NCI-H1092 treated with DMSO at 0.1 percent for 48 hours (cell line): ENCODE data around the gene USP6NL.

Experiments used
- DNase-seq: peaks from one replicate; lab custom pipeline; 2025; lab: John Stamatoyannopoulos, UW

USP6NL gene

DNA sequence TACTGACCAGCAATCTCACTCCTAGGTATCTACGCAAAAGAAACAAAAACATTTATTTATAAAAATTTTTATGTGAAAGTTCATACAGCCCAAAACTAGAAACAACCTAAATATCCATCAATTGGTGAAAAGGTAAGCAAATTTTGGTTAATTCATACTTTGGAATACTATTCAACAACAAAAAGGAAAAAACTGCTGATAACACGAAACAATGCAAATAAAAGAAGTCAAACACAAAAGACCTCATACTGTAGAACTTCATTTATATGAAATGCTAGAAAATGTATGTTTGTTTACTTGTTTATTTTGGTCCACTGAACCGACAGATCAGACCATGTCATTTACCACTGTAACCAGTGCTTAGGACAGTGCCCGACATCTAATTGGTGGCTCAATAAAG is 60.3 kb downstream of the USP6NL start:
- DNase-seq = no peak

DNA sequence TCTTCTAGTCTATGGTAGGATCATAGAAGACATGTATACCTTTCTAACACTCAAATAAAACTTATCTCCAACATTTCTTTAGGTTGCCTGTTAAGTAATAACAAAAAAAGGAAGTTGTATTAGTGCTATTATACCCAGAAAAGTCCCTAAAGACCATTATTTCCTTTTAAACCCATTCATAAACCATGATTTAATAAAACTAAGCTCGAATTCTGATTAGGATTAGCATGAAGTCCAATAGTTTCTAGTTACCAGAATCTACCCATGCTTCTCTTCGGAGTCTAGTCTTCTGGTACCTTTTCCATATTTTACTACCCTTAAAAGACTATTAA is 62.7 kb downstream of the USP6NL start:
- no peak for DNase-seq

DNA sequence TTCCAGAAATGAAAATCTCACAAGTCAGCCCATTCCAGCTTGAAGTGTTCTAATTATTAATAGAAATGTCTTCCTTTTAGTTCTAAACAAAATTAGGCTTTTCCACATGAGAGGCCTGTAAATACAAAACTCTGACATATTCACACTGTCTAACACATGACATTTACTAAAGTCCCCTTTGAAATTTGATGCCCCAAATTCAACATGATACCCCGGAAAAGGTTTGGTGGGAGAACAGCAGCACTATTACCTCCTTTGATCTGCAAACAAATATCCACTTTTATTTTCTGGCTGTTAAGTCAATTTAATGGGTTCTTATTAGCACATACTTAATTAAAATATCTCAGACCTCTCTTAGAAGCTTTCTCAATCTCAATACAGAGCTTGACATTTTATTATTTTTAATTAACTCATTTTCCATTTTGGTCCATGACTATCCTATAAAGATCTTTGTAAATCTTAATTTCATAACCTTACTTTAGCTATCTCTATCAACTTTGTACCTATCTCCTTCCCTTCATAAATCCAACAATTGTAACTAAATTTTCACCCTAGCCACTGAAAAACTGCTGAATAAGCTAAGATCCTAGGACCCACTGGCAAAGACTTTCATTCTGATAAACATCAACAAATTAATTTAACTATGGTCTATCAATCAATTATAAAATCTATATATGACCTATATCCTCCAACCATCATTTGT is 63.2 kb downstream of the USP6NL start:
- no peak for DNase-seq

DNA sequence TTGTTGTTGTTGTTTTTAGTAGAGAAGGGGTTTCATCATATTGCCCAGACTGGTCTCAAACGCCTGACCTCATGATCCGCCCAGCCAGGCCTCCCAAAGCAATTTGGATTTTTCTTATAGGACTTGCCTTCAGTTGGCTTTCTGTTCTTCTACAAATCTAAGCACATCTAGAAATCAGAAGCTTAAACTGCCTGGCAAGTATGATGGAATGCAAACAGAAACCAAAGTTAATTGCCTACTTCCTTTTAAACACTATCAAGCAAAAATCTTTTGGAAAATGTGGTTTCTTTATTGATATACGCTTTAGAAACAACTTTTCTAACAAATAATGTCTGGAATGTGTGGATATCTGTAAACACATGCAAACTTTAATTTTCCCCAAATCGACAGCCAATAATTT is 64.9 kb downstream of the USP6NL start:
- DNase-seq = no peak

DNA sequence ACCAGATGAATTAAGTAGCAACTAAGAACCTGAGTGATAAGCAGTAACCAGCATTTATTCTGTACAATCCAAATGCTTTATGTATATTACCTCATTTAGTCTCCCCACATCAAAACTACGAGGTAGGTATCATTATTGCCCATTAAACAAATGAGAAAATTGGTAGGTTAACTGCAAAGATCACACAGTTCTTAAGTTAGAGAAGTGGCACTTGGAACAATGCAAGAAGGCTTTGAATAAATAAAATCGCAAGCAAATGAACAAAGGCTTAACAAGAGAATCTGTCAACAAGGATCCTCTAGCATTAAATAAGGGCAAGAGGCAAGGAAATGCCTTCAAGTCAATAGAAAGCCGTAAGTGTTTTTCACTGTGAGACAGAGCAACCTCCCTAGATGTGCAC is 70.2 kb downstream of the USP6NL start:
- DNase-seq = no peak

DNA sequence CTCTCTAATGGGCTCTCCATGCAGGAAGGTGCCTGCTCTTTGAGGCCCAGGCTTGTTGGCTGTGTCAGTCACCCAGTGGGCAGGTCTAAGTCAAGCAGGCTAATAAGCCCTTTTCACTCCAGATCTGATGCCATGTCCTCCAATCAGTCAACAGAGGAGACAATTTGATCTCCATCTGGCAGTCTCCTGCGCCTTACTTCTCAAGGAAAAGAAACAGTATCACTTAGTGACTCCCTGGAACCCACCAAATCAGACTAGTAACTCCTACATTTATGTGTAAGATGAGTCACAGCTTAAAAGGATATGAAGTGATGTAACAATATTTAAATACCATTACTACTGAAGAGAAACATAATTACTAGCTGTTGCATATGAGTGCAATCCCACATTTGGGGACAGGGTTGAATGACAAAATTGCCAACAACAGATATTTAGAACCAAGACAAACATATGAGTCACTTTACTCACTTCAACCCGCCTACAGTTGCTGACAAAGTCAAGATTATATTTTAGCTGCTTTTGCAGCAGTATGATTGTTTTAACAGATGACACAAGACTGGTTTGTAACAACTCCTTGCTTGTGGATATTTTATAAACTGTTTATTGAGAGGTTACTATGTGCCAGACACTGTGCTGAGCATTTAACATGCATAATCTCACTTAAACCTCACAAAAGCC is 72.1 kb downstream of the USP6NL start:
- no peak for DNase-seq

DNA sequence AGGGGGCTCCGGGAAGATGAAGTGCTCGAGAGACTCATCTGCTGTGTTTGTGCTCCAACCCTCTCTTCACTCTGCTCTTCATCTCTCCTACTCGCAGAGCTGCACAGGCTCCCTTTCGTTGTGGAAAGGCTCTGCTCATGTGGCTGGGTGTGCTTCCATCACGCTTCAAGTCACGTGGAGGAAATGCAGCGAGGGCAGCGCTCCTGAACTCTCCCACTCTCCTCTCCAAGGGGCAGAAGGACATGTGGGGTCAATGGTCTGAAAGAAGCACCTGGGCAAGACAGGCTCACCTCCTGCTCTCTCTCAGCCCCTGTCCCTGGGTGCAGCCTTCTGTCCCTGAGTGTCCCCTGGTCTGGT is 72.6 kb downstream of the USP6NL start:
- no peak for DNase-seq

DNA sequence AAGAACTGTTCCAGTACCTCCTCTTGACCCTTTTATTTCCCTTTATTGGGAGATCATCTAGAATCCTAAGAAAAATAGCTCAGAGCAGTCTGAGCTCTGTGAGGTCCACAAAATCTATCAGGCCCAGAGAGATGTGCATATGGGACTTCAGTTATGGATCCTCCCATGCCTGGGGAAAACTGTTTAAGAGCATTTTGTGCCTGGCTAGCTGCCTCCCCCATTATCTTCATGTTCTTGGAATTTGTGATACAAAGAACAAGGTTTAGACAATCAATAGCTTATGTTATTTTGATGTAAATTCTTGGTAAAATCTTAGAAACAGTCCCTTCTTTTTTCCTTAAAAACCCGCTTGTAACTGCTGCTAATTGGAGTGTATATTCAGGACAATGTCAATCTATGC is 75.2 kb downstream of the USP6NL start:
- no peak for DNase-seq

DNA sequence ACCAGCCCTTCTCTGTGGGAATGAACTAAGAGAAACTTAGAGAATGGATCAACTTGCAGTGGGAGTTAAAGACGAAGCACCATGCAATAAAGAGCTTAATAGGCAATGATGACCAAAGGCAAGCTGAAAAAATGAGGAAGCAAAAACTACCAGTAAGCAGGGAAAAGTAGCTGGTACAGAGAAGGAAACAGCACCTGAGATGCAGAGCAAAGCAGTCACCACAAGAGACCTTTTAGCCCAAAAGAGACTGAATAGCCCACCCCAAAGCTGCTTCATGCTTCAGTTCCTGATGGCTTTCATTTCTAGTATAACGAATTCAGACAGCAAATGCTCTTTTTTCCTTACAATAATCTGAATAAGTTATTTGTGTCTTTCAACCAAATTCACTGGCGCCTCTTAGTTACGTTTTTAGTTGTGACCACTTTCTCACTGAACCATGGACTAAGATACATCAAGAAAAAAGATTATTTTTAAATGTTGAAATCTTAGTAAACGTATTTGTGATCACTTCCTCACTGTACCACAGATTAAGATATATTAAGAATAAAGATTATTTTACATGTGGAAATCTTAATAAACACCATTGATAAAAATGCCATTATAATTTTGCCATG is 76.0 kb downstream of the USP6NL start:
- DNase-seq = no peak

DNA sequence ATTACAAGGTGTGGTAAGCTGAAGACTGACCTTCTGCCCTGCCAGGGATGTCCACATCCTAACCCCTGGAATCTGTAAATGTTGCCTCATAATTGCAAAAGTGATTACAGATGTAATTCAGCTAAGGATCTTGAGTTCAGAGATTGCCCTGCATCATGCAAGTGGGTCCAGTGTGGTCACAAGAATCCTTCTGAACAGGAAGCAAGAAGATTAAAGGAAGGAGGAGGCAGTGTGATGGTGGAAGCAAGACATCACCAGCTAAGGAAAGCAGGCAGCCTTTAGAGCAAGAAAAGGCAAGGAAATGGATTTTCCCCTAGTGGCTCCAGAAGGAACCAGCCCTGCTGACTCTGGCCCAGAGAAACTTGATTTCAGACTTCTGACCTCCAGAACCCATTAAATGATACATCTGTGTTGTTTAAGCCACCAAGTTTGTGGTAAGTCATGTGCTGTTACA is 78.1 kb downstream of the USP6NL start:
- no peak for DNase-seq

DNA sequence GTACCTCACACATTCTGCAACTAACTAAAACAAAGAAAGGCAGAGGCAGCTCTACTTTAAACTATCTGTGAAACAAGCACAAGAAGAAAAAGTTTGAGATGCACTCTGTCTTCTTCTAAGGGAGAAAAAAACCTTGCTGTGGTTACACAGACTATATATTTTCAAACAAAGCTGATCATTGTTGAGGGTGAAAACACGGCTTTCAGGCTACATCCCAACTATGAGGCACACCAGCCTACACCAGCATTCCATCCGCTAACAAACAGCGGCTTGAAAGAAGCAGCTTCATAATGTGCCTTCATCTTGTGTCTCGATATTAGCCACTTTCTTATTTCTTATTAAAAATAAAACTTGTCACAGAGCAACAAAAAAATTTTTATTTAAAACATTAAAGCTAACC is 79.1 kb downstream of the USP6NL start:
- no peak for DNase-seq

DNA sequence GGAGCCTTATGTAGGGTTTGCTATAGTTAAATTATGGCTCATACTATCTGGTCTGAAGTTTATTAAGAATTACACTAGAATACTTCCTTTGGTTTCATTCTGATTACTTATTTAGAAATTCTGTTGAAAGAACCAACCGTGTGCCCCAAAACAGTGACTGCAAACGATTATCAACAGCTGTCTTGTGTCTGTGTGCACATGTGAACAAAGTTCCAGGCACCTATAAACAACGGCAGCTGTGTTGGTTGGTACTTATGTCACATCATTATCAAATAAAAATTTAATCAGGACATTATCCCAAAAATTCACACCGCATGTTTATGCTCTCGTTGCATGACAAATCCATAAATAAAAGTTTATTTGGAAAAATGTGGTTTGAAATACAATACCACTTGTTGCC is 80.6 kb downstream of the USP6NL start:
- no peak for DNase-seq

DNA sequence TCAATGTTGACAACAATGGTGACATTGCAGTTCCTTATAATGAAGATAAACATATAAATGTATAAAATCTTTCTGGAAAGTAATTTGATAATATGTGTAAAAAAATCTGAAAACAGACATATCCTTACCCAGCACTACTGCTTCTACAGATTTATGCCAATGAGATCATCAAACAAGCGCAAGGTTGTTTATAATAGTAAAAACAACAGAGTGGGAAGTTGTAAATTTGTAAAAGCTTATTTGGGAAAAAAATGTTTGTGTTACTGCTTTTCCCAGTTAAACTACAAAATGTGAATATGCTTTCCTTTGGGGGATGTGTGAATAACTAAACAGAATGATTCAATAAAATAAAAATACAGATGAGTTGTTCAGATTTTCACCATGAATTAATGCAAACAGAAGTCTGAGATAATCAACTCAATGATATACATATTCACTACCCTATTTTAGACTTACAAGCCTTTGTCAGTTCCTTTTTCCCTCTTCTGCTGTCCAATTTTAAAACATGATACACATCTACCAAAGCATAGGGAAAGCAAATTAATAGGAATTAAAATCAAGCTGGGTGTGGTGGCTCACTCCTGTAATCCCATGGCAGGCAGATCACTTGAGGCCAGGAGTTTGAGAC is 82.1 kb downstream of the USP6NL start:
- DNase-seq = no peak

DNA sequence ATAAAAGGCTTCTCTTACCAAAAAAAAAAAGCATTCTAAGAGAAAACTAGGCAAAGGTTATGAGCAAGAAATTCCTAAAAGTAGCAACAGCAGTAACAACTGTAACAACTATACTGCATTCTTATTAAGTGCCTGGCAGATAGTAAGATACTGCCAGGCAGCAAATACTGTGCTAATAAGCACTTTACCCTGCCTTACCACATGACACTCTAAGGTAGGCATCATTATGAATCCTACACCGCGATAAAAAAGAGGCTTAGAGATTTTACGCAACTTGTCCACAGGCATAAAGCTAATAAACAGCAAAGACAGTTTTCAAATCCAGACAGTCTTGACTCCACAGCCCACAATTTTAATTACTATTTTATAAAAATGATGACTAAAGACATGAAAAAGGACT is 83.2 kb downstream of the USP6NL start:
- no peak for DNase-seq

DNA sequence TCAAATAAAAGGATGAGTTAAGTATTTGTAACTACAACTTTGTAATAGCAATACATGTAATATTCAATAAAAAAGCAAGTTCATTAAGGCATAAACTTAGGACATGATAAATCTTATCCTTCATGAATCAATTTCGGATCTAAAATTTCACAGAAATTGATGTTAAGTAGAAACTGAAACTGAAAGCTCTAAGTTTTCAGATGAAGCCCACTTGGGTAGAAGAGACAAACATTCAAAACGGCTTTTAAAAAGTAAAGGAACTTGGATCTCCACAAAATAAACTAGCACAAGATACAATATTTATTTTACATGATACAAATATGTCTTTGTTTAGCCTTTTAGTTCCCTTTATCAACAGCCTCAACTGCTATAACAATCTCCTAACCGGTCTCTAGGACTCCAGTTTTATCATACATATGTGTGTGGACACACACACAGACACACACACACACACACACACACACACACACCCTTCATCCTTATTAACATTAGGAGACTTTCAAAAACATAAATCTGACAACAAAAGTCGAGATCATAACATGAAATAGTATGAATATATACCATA is 83.7 kb downstream of the USP6NL start:
- DNase-seq = no peak

DNA sequence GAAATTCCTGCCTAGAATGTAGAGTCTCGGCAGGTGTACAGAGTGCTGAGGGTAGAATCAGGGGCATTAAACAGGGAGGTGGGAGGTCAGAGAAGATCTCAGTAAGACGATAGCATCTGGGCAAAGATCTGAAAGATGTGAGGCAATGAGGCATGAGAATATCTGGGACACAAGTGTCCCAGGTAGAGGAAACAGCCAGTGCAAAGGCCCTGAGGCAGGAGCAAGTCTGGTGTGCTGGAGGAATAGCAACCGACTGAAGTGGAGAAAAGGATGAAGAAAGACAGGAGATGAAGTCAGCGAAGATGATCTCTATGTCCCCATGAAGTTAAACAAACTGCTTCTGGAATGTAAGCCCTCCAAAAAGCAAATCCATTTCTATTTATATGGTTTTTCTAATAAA is 84.4 kb downstream of the USP6NL start:
- no peak for DNase-seq

DNA sequence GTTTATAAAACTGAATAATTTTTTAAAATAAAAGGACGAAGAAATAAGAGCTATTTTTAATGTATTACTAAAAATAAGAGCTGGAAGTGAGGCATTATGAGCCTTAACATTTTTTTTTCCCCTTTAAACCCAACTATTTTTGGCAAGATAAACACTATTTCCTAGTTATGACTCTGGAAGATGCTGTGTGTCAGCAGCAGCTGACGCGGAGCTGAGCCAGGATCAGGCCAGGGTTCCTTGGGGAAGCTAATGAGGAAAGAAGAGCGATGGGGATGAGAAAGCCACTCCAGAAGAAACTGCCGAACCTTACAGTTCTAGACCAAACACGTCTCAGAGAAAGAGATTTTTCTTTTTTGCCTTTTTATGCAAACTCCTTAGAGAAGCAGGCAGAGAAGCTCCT is 85.9 kb downstream of the USP6NL start:
- DNase-seq = no peak

DNA sequence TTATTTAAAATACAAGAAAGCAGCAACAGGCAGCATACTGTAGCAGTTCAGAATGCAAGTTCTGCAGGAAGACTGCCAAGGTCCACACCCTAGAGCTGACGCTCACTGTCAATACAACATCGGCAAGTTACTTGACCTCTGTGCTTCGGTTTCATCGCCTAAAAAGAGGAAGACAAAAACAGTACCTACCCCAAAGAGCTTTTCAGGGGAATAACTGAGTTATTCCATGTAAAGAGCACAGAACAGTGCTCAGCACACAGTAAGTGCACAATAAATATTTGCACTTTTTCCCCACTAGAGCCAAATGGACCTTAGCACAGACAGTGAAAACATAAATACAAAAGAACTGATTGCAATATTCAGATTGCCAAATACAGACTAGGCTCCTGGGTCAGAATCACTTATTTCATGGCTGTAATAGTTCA is 88.6 kb downstream of the USP6NL start:
- DNase-seq = no peak

DNA sequence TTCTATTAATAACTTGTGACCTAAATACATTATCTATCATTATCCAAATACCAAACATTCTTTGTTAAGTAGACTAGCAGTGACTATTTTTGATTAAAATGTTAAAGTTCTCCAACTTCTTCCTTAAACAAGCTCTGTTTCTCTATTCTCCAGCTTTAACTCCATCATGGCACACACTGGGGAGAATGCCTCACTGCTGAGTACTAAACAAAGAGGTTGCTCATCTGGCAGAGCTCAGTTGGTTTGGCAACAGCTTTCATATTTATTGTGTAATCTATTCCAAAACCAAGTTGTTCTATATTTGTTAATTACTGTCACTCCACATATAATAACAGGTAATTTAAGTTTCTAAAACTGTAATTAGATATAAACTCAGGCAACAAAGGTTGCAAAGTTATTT is 89.6 kb downstream of the USP6NL start:
- no peak for DNase-seq

DNA sequence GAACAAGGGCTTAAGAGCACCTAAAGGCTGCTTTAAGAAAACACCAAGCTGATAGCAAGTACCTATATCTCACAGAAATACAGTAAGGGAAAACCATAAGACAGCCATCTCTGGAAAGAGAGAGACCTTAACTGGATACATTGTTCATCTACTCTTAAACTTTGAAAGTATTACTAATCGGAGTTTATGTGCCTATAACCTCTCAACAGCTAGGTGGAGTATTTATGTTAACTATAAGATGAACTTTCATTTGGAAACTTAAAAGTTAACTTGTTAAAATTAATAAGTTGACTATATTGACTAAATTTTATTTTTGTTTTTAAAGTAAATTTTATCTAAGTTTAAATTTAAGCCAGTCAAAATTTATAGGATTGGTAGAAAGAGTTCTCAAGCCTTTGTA is 90.6 kb downstream of the USP6NL start:
- DNase-seq = no peak

DNA sequence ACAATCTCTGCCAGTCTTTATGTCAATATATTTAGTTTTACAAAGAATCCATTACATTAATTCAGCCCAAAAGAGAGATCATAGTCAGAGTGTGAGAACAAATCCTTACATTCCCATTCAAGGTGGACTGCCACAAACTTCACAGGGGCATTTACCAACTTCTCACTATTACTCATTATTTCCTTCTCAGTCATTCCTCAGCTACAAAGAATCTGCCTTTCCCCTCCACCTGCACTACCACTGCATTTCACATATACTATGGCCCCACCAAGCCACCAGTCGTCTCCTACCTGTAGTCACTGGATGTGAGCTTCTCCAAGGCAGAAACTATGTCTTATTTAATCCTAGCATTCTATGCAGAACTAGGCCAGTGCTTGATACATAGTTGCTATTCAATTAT is 94.3 kb downstream of the USP6NL start:
- DNase-seq = no peak

DNA sequence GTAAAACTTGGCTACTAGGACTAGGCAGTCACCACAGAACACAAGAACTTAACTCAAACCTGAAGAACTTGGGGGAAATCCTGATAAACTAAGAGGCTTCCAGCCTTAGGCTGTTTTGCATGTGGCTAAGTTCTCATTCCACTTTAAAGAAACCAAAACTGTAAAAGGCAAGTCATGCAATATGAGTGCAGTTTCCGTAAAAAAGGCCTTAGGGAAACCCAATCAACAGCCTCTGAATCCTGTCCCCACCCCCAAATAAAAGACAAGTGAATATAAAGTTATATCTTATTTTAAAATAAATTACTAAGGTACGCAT is 95.1 kb downstream of the USP6NL start:
- no peak for DNase-seq
